OCI-LY3 (cell line): Measurements from ENCODE around the gene TEAD1.

Experiments
- H2AFZ ChIP-seq: fragments of 200-600, 300-600 bp; shearing (Covaris generic); 2 replicates; pipeline ENCODE4 v1.6.0; 2014; ENCODE audit warnings: antibody characterized with exemption, low read depth, low read length
- H3K27ac ChIP-seq: fragments of 200-600, 300-600 bp; sonication (generic); 2 replicates; pipeline ENCODE4 v1.5.1; 2014; ENCODE audit warnings: mild to moderate bottlenecking, low read length, moderate library complexity, mixed read lengths
- H3K27me3 ChIP-seq: fragments of 200-600, 300-600 bp; sonication (generic); 2 replicates; pipeline ENCODE4 v1.6.1; 2014; ENCODE audit warnings: low read depth, low read length, mixed read lengths
- H3K36me3 ChIP-seq: fragments of 200-600, 300-600 bp; sonication (generic); replicated peaks from 2 replicates; pipeline ENCODE3; 2014; ENCODE audit warnings: low read depth, low read length, mixed read lengths
- H3K4me1 ChIP-seq: fragments of 300-600, 200-600 bp; sonication (generic); 2 replicates; pipeline ENCODE4 v1.6.1; 2014; ENCODE audit warnings: low read length, mixed read lengths
- H3K4me2 ChIP-seq: fragments of 200-600, 300-600 bp; sonication (generic); 2 replicates; pipeline ENCODE4 v1.6.1; 2014; ENCODE audit warnings: low read length, mixed read lengths
- H3K4me3 ChIP-seq: fragments of 300-600, 200-600 bp; sonication (generic); 2 replicates; pipeline ENCODE4 v1.5.1; 2014; ENCODE audit warnings: antibody characterized with exemption, mild to moderate bottlenecking, low read length, moderate library complexity
- H3K79me2 ChIP-seq: fragments of 300-600, 200-600 bp; shearing (Covaris generic); 2 replicates; pipeline ENCODE4 v1.6.1; 2014; ENCODE audit warnings: mild to moderate bottlenecking, low read length, mixed read lengths
- H3K9ac ChIP-seq: fragments of 300-600, 200-600 bp; shearing (Covaris generic); 2 replicates; pipeline ENCODE4 v1.6.0; 2014; ENCODE audit warnings: mild to moderate bottlenecking, low read length, moderate library complexity
- H3K9me3 ChIP-seq: fragments of 200-600, 300-600 bp; shearing (Covaris generic); 2 replicates; pipeline ENCODE4 v1.6.1; 2014; ENCODE audit warnings: low read length, mixed read lengths; ENCODE audit not compliant: insufficient read depth
- H4K20me1 ChIP-seq: fragments of 200-600, 300-600 bp; sonication (generic); 2 replicates; pipeline ENCODE4 v1.6.1; 2016; ENCODE audit warnings: low read length, mixed read lengths; ENCODE audit not compliant: insufficient read depth
- EZH2phosphoT487 ChIP-seq: fragments of 200-600 bp; shearing (Covaris generic); IDR thresholded peaks from 2 replicates; pipeline ENCODE4 v1.6.1; 2018; ENCODE audit warnings: antibody characterized with exemption, mixed run types, low read depth
- TF ChIP-seq, protein P1 (sequence below): fragments of 200-600, 300-600 bp; sonication (generic); IDR thresholded peaks from 2 replicates; pipeline ENCODE4 v1.5.1; 2014; ENCODE audit warnings: antibody characterized with exemption, low read length, low read depth

The TEAD1 gene

DNA sequence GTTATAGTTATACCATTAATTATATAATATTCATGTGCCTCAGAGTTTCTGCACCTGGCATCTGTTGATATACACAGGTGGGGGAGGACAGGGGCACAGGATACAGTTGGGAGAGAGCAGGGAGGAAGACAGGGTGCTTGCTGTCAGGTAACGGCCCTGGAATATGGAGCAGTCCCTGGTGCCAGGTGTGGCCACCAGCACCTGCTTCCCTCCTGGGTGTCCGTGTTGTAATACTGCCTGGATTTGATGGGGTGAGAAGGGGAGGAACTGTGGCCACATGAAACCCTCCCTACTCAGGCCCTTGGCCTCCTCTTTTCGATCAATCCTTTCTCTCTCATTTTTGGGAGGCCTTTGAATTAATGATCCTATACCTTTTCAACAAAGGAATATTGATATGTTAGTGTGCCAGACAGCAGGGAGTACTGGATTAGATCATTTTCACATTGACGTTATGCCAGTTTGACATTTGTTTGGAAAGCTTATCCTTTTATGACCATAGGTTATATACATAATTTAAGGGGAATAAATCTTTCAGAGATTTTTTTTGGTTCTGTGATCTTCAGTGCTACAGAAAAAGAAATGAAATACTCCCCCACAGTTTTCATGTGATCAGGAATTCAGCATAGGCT, 88.6 kb downstream of the TEAD1 start:
- Histone ChIP-seq H3K27ac (no peak overlapping the region), H3K9ac (no peak overlapping the region), H3K9me3 (no peaks in the 10 kb centered on the region), H3K36me3 (no peaks in the 10 kb centered on the region), H3K4me3 (no peak overlapping the region), H4K20me1 (no peaks in the 10 kb centered on the region), H3K4me2 (no peak overlapping the region), H3K79me2 (no peaks in the 10 kb centered on the region), H3K4me1 (no peaks in the 10 kb centered on the region), H2AFZ (no peak overlapping the region), H3K27me3 (peaks cover 4% of the 10 kb centered on the region; the same call in 1 of the 2 replicates)
- TF ChIP-seq, protein P1, sequence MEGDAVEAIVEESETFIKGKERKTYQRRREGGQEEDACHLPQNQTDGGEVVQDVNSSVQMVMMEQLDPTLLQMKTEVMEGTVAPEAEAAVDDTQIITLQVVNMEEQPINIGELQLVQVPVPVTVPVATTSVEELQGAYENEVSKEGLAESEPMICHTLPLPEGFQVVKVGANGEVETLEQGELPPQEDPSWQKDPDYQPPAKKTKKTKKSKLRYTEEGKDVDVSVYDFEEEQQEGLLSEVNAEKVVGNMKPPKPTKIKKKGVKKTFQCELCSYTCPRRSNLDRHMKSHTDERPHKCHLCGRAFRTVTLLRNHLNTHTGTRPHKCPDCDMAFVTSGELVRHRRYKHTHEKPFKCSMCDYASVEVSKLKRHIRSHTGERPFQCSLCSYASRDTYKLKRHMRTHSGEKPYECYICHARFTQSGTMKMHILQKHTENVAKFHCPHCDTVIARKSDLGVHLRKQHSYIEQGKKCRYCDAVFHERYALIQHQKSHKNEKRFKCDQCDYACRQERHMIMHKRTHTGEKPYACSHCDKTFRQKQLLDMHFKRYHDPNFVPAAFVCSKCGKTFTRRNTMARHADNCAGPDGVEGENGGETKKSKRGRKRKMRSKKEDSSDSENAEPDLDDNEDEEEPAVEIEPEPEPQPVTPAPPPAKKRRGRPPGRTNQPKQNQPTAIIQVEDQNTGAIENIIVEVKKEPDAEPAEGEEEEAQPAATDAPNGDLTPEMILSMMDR, result no peak

- TF ChIP-seq EZH2phosphoT487, result no peak
- TF ChIP-seq, protein P1, result no peak
- Histone ChIP-seq H3K4me1 (no peaks in the 10 kb centered on the region), H3K36me3 (no peaks in the 10 kb centered on the region), H3K9me3 (no peaks in the 10 kb centered on the region), H3K4me2 (no peak overlapping the region), H4K20me1 (no peaks in the 10 kb centered on the region), H3K27ac (no peak overlapping the region), H3K9ac (no peak overlapping the region), H2AFZ (no peak overlapping the region), H3K27me3 (peaks cover 6% of the 10 kb centered on the region; the same call in 1 of the 2 replicates), H3K4me3 (no peak overlapping the region), H3K79me2 (no peaks in the 10 kb centered on the region)
Observed at GRCh38 chr11:12764187-12764914, 90.1 kb downstream of the TEAD1 start.

DNA sequence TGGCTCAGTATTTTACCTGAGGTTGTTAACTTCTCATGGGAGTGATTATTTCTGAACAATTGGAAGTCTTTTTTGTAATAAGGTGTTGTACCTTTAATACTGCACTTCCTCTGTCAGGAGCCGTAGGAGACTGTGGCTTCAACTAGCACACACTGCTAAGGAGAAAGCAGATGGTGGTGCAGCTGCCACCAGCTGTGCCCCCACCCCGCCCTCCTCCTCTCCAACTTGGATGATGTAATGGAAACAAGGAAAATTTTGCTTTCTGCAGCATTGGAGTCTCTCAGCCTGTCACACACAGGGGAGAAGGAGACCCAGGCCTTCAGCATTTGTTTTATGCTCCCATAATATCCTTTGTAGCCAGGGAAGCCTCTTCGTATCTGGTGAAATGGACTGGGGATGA, 91.2 kb downstream of the TEAD1 start:
- no peaks in the 10 kb centered on the region for H4K20me1 ChIP-seq
- H3K36me3 ChIP-seq, result no peaks in the 10 kb centered on the region
- no peak overlapping the region for H3K4me3 ChIP-seq
- H3K4me1 ChIP-seq, result no peaks in the 10 kb centered on the region
- TF ChIP-seq, protein P1, result no peak
- no peak for TF ChIP-seq EZH2phosphoT487
- H3K9ac ChIP-seq, result no peak overlapping the region
- H3K4me2 ChIP-seq, result no peak overlapping the region
- H3K79me2 ChIP-seq, result no peaks in the 10 kb centered on the region
- no peak overlapping the region for H2AFZ ChIP-seq
- H3K27me3 ChIP-seq, result peaks cover 6% of the 10 kb centered on the region; the same call in 1 of the 2 replicates
- H3K27ac ChIP-seq, result no peak overlapping the region
- H3K9me3 ChIP-seq, result no peaks in the 10 kb centered on the region

GRCh38 chr11:12767027-12767426, 92.8 kb downstream of the TEAD1 start:
- Histone ChIP-seq H3K27ac (no peak overlapping the region), H3K9me3 (no peaks in the 10 kb centered on the region), H3K27me3 (peaks cover 6% of the 10 kb centered on the region; the same call in 1 of the 2 replicates), H3K79me2 (no peaks in the 10 kb centered on the region), H2AFZ (no peak overlapping the region), H3K36me3 (no peaks in the 10 kb centered on the region), H4K20me1 (no peaks in the 10 kb centered on the region), H3K4me1 (no peaks in the 10 kb centered on the region), H3K4me2 (no peak overlapping the region), H3K9ac (no peak overlapping the region), H3K4me3 (no peak overlapping the region)
- TF ChIP-seq, protein P1, result no peak
- no peak for TF ChIP-seq EZH2phosphoT487
